SW 1271 (cell line): Measurements from ENCODE around the gene EFCC1.

Experiments used
- DNase-seq, 2 experiments: peaks; one replicate each; lab custom pipeline; 2025; lab: John Stamatoyannopoulos, UW

Gene EFCC1, protein sequence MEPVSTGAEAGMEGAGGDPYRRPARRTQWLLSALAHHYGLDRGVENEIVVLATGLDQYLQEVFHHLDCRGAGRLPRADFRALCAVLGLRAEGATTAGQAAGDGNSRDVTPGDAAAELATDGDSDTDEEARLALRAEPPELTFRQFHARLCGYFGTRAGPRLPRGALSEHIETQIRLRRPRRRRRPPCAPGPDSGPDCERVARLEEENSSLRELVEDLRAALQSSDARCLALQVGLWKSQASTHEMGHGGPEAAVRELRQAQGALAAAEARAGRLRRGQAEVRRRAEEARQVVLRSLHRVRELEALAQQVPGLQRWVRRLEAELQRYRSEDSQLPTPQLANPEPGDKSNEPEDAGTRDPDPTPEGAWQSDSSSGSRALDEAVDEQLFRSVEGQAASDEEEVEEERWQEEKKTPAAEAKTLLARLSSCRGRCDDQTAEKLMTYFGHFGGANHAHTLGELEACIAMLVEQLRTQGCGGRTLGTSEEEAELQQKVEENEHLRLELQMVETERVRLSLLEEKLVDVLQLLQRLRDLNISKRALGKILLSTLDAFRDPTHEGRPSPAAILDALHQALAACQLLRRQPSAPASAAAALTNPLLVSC

DNA sequence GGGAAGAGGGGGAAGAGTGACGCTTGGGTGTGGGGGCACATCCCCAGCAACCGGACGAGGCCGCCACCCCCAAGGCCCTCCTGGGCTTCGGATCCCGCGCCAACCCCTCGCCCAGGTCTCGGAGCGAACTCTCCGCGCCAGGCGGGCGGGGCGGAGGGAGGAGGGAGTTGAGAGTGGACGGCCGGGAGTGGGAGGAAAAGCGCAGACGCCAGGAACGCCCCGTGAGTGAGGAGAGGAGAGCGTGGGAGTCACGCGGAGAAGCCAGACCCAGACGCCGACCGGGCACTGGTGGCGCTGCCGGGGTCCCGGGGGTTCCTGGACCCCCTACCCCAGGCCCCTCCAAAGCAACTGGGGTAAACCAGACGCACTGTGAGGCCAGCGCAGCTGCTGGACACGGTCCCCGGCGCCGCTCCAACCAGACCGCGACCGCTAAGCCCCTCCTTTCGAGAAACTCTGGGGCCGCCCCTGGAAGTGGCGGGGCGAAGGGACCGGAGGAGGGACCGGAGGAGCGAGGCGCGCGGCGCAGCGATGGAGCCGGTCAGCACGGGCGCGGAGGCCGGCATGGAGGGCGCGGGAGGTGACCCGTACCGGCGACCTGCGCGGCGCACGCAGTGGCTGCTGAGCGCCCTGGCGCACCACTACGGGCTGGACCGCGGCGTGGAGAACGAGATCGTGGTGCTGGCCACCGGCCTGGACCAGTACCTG lies at the start of gene EFCC1:
TSS of gene EFCC1 (plus strand) at position 204 of the 705 bp plus-strand sequence. CDS start at position 529, 325 bp downstream.
- DNase-seq, result peak in 1 of 2 experiments; percentile 20

DNA sequence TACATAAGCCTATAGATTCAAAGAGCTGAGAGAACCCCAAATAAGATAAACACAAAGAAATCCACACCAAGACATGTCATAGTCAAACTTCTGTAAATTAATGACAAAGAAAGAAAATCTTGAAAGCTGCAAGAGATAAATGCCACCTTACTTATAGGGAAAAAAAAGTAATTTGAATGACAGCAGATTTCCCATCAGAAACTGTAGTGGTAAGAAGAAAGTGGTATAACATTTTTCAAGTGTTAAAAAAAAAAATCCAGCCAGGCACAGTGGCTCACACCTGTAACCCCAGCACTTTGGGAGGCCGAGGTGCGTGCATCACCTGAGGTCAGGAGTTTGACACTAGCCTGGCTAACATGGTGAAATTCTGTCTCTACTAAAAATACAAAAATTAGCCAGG lies 44.7 kb upstream of the EFCC1 start:
- no peak for DNase-seq

DNA sequence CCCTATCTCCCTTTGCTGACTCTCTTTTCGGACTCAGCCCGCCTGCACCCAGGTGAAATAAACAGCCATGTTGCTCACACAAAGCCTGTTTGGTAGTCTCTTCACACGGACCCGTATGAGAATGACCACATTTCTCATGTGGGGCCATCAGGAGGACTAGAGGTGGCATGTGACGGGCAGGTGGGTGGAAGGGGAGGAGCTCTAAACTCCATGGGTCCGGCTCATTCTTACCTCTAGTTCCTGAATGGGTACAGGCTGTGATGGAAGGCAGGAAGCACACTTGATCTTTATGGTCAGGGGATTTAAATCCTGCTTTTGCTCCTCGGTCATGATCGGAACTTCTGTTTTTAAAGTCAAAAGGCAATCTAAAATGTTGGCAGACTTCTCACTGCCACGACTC lies 35.8 kb upstream of the EFCC1 start:
- DNase-seq, result no peak

DNA sequence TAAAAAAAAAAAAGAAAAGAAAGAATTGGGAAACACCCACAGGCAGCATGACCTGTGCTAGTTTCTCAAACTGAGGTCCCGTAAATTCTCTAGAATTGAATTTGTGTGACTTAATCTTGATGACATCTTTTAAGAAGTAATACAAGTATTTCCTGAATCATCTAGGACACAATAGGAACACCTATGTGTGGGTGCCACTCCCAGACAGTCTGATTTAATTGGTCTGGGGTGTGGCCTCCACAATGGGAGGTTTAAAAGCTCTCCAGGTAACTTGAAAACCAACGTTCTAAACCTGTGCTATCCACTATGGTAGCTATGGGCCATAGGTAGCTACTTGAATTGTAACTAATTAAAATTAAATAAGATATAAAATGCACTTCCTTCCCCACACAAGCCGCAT lies 35.3 kb upstream of the EFCC1 start:
- no peak for DNase-seq

DNA sequence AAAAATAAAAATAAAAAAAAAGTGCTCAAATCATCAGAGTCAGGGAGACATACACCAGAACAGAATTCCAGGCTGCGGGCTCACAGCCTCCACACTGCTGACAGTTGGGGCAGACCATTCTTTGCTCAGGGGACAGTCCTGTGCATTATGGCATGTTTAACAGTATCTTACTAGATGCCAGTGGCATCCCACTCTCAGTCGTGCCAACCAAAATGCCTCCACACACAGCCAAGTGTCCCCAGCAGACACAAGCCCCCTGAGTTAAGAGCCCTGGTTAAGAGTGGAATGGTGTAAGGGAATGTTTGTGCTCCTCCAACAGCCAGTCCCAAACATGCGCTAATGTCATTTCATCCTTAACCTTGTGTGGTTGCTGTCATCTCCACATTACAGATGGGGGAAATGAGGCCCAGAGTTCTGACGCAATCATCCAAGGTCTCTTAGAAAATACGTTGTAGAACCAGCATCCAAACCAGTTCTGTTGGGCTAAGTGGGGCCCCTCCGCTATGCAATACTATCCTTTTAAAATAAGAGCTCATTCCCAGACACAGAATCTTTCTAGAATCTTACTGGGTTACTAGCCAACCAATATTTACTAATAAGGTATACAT lies 33.3 kb upstream of the EFCC1 start:
- no peak for DNase-seq

DNA sequence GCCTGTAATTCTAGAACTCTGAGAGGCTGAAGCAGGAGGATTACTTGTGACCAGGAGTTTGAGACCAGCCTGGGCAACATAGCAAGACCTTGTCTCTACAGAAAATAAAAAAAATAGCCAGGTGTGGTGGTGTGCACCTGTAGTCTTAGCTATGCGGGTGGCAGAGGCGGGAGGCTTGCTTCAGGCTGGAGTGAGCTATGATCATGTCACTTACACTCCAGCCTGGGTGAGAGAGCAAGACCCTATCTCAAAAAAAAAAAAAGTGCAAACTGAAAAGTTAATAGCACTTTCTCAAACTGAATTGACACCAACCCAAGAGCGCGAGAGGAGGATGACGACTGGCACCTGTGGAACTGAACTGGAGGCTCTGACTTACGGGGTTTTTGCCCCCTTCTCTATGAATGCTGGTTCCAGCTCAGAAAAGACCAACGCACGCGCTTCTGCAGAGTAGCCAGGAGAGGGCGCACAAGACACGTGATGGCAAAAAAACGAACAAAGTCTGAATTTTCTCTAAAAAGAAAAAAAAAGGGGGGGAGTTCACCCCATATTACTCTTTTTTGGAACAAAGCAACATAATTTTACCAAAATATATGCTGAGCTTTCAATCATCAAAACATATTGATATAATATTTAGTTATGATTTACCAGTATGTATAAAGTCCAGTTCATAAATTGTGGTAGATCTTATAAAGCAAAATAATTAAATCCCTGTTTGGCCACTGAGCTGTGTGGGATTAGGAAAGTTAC lies 30.9 kb upstream of the EFCC1 start:
- peak in 1 of 2 experiments; percentile 25 for DNase-seq

DNA sequence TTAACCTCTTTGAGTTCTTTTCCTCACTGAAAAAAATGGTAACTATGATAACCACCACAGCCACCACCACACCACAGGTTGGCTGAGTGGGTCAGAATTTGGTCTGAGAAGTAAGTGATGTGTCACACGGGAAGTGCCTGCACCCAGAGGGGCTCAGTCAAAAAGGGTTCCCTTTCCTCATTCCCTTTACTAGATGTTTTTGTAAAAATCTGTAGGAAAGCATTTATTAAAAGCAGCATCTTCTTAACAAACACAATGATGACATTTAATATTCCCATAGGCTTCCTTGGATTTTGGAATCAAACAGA lies 30.4 kb upstream of the EFCC1 start:
- no peak for DNase-seq

DNA sequence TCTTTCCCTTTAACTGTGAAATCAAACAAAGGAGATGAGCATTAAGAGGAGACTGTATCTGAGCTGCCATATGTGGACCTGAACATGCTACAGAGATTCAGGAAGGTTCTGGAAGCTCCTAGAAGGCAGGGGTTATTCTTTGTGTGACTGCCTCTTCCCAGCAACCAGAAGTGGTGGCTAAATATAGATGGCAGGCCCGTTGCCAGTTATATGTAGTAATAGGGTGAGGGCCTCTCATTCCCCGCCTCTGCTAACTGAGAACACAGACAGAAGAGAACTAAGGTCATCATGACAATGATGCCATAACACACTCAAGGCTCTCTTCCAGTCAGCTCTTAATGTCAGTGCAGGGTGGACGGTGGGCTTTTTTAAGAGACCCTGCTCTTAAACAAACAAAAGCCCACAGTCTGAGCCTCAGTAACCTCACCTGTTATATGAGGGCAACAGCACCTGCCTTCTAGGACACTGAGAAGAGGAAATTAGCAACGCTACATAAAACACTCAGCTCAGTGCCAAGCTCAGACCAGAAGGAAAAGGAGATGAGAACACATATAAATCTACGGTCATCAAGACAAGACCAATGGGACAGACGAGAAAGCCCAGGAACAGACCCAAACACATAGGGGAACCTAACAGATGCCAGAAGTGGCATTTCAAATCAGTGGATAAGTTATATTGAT lies 29.5 kb upstream of the EFCC1 start:
- no peak for DNase-seq

DNA sequence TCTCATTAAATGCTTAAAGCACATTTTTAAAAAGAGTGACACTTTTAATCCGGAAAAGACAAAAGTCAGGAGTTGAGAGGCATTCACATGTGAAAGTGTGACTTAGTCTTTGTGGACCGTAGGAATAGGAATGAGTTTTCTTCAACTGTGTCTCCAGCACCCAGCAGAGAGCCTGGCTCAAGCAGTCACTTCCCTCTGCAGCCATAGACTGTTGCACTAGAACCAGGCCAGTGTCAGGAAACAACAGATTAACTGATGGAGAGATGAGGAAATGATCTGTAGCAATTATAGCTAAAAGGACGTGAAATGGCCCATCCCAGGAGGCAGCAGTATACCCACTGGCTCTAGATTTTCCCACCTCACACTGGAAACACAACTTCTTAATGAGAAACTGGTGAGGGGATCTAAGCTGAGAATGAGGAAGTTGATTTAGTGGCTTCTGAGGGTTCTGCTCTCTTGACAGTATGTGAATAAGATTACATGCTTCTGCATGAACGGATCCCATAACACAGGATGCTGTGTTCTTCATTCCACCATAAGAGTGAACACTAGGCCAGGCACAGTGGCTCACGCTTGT lies 27.0 kb upstream of the EFCC1 start:
- no peak for DNase-seq

DNA sequence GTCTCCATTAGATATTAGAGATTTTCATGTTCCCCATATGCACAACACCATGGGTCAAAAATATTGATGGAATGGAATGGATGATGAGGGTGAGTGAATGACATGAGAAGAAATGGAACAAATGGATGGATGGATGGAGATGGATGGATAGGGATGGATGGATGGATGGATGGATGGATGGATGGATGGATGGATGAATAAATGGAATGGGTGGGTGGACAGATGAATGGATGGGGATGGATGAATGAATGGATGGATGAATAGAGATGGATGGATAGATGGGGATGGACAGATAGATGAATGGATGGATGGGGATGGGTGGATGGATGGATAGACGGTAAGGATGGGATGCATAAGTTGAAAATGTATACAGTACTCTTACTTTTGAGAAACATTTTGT lies 25.8 kb upstream of the EFCC1 start:
- no peak for DNase-seq

DNA sequence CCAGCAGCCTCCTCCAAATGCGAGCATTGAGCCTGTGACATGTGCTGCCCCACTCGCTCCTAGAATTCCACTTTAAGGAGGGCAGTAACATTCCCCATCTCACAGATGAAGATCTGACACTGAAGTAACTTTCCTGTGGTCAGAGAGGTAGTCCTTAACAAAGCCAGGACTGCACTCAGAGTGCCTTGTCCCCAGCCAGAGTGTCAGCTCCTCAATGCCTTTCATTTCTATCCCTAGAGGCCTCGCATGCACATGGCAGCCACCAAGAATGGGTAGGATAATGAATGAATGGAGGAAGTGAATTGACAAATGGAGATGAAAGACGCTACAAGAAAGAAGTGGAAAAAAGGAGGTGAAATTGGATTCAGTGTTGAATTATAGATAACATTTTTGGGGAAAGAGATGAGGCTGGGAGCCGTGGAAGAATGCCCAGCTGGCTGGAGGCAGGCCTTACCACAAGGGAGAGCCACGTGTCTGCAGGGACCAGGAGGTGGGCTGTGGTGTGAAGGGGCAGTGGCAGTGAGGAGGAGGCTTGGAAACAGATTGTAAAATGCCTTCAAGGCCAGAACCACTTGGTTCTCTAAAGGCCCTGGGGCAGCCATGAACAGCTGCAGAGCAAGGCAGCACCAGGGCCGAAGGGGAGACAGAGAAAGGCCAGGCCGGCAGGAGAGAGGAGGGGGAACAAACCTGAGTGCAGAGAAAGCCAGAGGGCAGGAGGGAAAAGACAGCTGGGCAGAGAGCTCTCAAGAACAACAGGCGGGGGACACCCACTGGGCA lies 17.6 kb upstream of the EFCC1 start:
- no peak for DNase-seq

DNA sequence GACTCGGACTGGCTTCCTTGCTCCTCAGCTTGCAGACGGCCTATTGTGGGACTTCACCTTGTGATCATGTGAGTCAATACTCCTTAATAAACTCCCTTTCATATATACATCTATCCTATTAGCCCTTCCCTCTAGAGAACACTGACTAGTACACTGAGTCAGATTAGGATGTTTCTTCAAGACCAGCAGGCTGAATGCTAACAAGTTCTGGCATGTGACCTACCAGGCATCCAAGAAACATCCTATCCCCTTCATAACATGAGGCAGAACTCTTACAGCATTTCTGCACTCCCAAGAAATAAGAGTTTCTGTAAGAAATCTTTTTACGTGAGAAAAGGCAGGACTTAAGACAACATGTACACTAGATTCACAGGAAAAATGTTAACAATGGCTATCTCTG lies 16.5 kb upstream of the EFCC1 start:
- no peak for DNase-seq

DNA sequence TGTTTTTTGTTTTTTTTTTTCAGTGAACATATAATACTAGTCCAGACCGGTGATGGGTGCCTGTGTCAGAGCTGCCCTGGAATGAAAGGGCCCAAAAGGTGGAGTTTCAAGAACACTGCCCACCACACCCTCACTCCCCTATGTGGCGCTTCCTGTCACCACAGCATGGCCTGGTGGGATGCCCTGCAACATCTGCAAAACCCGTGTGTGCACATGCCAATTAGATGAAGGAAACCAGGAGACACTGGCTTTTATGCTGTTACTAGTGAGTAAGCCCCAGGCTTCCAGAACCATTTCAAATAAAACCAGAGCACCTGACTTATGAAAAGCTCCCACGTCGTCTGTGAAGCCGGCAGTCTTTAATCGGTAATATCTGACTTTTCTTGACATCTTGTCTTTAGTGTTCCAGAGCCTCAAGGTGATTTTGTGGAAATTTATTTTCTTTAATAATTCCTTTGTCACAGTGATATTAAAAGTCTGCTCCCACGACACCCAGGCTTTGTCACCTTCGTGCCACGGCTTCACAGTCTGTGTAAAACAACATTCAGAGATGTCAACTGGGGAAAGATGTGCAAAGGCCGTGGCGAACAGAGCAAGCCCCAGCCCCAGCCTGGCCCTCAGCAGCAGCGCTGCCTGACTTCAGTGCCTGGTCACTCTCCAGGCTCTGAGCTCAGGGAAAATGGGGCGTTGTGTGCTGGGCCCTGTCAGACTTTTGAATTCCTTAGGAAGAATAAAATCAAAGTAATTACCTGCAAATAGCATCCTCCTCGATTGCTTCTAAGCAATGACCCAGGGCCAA lies 13.6 kb upstream of the EFCC1 start:
- no peak for DNase-seq

DNA sequence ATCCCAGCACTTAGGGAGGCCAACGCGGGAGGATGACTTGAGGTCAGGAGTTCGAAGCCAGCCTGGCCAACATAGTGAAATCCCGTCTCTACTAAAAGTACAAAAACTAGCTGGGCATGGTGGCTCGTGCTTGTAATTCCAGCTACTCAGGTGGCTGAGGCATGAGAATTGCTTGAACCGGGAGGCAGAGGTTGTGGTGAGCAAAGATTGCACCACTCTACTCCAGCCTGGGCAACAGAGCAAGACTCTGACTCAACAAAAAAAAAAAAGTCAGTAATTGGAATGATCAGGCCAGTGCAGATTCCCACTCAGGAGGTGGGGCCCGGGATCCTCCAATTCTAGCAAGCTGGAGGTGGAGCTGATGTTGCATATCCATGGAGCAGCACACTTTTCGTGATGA lies 12.8 kb upstream of the EFCC1 start:
- no peak for DNase-seq

DNA sequence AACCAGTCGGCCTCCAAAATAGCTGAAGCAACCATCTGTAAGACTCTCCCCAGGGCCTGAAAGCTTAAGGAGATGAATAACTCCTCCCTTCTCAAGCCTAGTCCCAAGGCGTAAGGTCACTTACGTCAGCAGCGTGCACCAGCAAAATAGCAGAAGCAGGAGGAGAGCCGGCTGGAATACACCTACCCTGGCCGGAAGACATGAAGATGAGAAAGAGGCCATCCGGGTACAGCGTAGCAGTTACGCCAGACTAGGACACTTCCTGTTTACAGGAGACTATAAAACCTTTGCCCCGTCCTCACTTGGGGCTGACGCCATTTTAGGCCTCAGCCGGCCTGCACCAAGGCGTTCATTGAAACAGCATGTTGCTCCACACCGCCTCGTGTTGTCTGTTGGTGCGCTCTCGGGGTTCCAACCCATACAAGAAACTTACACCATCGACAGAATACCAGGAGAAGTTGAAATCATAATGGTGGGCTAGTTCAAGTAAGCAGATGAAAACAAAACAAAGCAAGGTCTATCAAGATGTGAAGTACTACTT lies 9.7 kb upstream of the EFCC1 start:
- DNase-seq, result no peak

DNA sequence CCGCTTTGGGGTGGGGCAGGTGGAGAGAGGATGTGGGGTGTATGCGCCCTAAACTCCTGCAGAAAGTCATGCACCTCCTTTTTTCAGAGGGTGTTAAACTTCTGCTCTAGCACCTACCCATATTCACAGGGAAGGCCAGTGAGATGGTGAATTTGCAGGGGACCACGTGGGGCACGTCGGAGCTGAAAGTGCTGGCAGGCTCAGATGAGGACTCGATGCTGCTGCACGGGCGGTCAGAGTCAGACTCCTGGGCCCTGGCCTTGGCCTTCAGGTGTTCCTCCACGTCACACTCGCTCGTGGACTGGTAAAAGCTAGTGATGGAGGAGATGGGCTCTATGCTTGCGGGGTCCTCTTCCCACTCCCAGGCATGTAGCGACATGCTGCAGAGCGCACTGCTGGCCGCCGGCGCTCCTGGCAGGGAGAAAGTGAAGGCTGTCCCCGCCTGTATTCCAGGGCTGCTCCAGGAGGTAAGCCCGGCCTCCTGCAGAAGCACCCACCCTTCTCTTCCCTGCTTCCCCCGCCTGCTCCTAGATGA lies 8.1 kb upstream of the EFCC1 start:
- DNase-seq, result no peak

DNA sequence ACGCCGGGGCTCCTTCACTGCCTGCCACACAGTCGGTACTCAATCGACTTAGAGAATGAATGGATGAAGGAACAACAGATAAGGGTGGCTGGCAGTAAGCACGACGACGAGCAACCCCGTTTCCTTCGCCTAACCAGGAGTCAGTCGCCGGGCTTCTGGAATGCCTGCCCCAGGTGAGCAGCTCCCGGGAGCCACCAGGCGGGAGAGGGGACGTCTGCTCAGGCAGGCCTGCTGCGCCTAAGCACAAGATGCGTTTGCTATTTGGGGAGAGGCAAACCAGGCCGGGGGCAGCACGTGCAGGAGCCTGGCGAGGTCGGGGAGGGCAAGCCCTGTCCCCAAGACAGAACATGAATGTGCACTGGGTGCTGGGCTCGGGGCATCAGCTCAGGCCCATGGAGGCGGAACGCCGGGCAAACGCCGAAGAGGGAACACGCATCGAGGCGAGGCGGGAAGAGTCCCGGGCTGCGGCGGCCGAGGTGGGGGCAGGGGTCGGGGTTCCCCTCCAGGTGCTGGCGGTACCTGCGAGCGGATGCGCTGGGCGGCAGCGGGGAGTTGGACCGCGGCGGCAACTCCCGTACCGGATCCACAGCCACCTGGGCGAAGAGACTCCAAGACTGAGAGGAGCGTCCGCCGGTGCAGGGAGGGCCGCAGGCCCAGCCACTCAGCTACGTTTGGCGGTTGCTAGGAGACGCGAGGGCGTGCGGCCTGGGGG lies 7.5 kb upstream of the EFCC1 start, which contains the start of gene CFAP92:
TSS of gene CFAP92 (minus strand) at position 616 of the 712 bp plus-strand sequence. CDS start 772 bp downstream, outside the sequence.
- DNase-seq, result no peak

DNA sequence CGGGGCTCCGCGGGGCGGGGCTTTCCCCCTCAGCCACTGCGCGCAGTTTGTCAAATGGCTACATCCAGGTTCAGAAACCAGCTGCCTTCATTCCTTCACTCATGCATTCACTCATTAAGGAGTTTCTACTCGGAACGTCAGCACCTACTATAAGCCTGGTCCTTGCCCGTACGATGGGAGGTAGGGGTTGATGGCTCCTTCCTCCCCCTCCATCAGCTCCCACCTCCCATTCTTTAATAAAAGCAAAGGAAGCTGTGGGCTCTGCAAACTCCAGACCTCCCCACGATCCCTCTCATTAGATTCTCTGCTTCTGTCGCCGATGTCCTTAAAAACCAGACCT lies 7.0 kb upstream of the EFCC1 start:
- DNase-seq, result peak in 1 of 2 experiments; percentile 4
